A549 (cell line): Measurements from ENCODE around the gene EHF. TPM values are rescaled to one million over a fixed set of nuclear protein-coding genes. Genes with fewer than 3 reads are reported as not detected.

Experiments used
- ATAC-seq, 2 experiments: fragments of 200-7000 bp in 1 of 2; fragments of >200 bp in 1 of 2; cut with Nextera tagmentation in 1 of 2; cut with Tn5 transposase in 1 of 2; 3 replicates each; pipeline versions ENCODE4 v1.8.0 to v1.9.1; 2018 to 2020; ENCODE audit warnings: mild to moderate bottlenecking in 1 of 2, moderate library complexity in 1 of 2
- CTCF ChIA-PET: fragments of 300-600 bp; sonication (Branson Sonifier 250); formaldehyde crosslinking; extraction: SDS; loops from one replicate; lab custom pipeline; 2021; ENCODE audit warnings: antibody characterized with exemption, inconsistent platforms; lab: Yijun Ruan, JAX
- POLR2A ChIA-PET: fragments of 350-600 bp; formaldehyde crosslinking; extraction: SDS; loops from one replicate; lab custom pipeline; 2021; ENCODE audit warnings: antibody characterized with exemption, inconsistent platforms; lab: Yijun Ruan, JAX
- DNase-seq, 2 experiments: peaks; one replicate each; pipeline versions ENCODE4 v3.0.0 to v3.0.0-alpha.2; 2011 to 2016; ENCODE audit warnings: low read depth in 1 of 2, low spot score in 1 of 2
- FAIRE-seq: peaks from 2 replicates; lab custom pipeline; 2011; peaks lifted over from hg19 to GRCh38; lab: Jason Lieb, UNC
- H3K27ac ChIP-seq, 2 experiments: fragments of >200 bp; sonication (Bioruptor Twin); formaldehyde crosslinking; 3 replicates each; pipeline ENCODE4 v1.5.1; 2016 to 2017
- H3K4me1 ChIP-seq: fragments of >200 bp; sonication (Bioruptor Twin); formaldehyde crosslinking; 3 replicates; pipeline ENCODE4 v1.6.1; 2016
- H3K4me2 ChIP-seq: fragments of >200 bp; sonication (Bioruptor Twin); formaldehyde crosslinking; 3 replicates; pipeline ENCODE4 v1.6.1; 2016
- H3K4me3 ChIP-seq: fragments of >200 bp; sonication (Bioruptor Twin); formaldehyde crosslinking; 3 replicates; pipeline ENCODE4 v1.5.1; 2016
- H3K9me3 ChIP-seq: fragments of >200 bp; sonication (Bioruptor Twin); formaldehyde crosslinking; 3 replicates; pipeline ENCODE4 v1.6.1; 2016
- CBX8 ChIP-seq: fragments of 200-600 bp; sonication (generic); IDR thresholded peaks from 2 replicates; pipeline ENCODE4 v1.6.1; 2016
- CHD2 ChIP-seq: fragments of 150-350 bp; IDR thresholded peaks from 2 replicates; pipeline ENCODE4 v1.6.1; 2014; ENCODE audit warnings: low read length; ENCODE audit not compliant: partially characterized antibody
- CHD4 ChIP-seq: fragments of 200-600 bp; sonication (generic); IDR thresholded peaks from 2 replicates; pipeline ENCODE4 v1.6.1; 2016; ENCODE audit warnings: antibody characterized with exemption, mild to moderate bottlenecking, borderline replicate concordance
- EHF ChIP-seq: fragments of 250-450 bp; sonication (Bioruptor Pico); IDR thresholded peaks from 2 replicates; pipeline ENCODE4 v1.5.0; 2020; ENCODE audit warnings: mild to moderate bottlenecking
- ESRRA ChIP-seq: fragments of 150-350 bp; IDR thresholded peaks from 2 replicates; pipeline ENCODE4 v1.6.1; 2014; ENCODE audit warnings: mild to moderate bottlenecking, low read length, borderline replicate concordance
- FOSL2 ChIP-seq, 2 experiments: fragments of 450-650 bp in 1 of 2; fragments of >200 bp in 1 of 2; sonication (Bioruptor Twin) in 1 of 2; formaldehyde crosslinking; IDR thresholded peaks; 2 replicates each; pipeline versions ENCODE4 v1.5.0 to v1.6.1; 2016 to 2020; ENCODE audit warnings: mild to moderate bottlenecking in 1 of 2, moderate library complexity in 1 of 2
- HDAC2 ChIP-seq: fragments of 200-600 bp; sonication (generic); IDR thresholded peaks from 2 replicates; pipeline ENCODE4 v1.6.1; 2016
- HOXB13 ChIP-seq: fragments of 250-450 bp; sonication (Bioruptor Pico); IDR thresholded peaks from 2 replicates; pipeline ENCODE4 v1.5.0; 2020; ENCODE audit warnings: low read depth, mild to moderate bottlenecking, moderate library complexity
- HOXB5 ChIP-seq: fragments of 250-450 bp; sonication (Bioruptor Pico); IDR thresholded peaks from 2 replicates; pipeline ENCODE4 v1.5.0; 2020; ENCODE audit warnings: mild to moderate bottlenecking, moderate library complexity
- KDM5A ChIP-seq: fragments of 200-600 bp; sonication (generic); IDR thresholded peaks from 2 replicates; pipeline ENCODE4 v1.6.1; 2016; ENCODE audit warnings: antibody characterized with exemption, mild to moderate bottlenecking
- NR3C1 ChIP-seq: fragments of >200 bp; sonication (Bioruptor Twin); formaldehyde crosslinking; IDR thresholded peaks from 3 replicates; pipeline ENCODE4 v1.6.1; 2017
- PHF8 ChIP-seq: fragments of 200-600 bp; sonication (generic); IDR thresholded peaks from 2 replicates; pipeline ENCODE4 v1.6.1; 2016; ENCODE audit warnings: low read depth, mild to moderate bottlenecking, antibody characterized with exemption, moderate library complexity, borderline replicate concordance
- TFCP2L1 ChIP-seq: fragments of 250-450 bp; sonication (Bioruptor Pico); IDR thresholded peaks from 2 replicates; pipeline ENCODE4 v1.5.0; 2021; ENCODE audit warnings: mild to moderate bottlenecking
- TP53 ChIP-seq: fragments of 250-450 bp; sonication (Bioruptor Pico); IDR thresholded peaks from 2 replicates; pipeline ENCODE4 v1.5.0; 2021; ENCODE audit warnings: mild to moderate bottlenecking, moderate library complexity
- ZFP36 ChIP-seq: fragments of 450-650 bp; IDR thresholded peaks from 2 replicates; pipeline ENCODE4 v1.6.1; 2014; ENCODE audit warnings: borderline replicate concordance; ENCODE audit not compliant: partially characterized antibody
- ZNF302 ChIP-seq: fragments of 250-450 bp; sonication (Bioruptor Pico); IDR thresholded peaks from 2 replicates; pipeline ENCODE4 v1.9.0; 2021; ENCODE audit warnings: inconsistent platforms, mild to moderate bottlenecking, moderate library complexity
- WGBS: methylation state at CpG from one replicate; pipeline ENCODE4 v1.1.6; 2017; ENCODE audit errors: missing lambda C conversion rate; 5-methylcytosine and 5-hydroxymethylcytosine counted together
- polyA plus RNA-seq, 4 experiments: library from polyadenylated mRNA; depleted of rRNA in 3 of 4; stranded (reverse); fragments of >200 nt; fragmentation: RNase III in 1 of 4; extraction: RNeasy Plus Mini Kit Qiagen cat#74134 plus additional on column Dnase treatment in 1 of 4; gene quantifications; 2 replicates in 3 of 4; 3 replicates in 1 of 4; pipeline ENCODE4 v1.2.3, GENCODE V29; 2011 to 2017
- TF ChIP-seq, protein P1 (sequence below): fragments of 200-600 bp; sonication (generic); IDR thresholded peaks from 2 replicates; pipeline ENCODE4 v1.6.1; 2016; ENCODE audit warnings: antibody characterized with exemption, mild to moderate bottlenecking, moderate library complexity
- TF ChIP-seq, protein P2 (sequence below): fragments of 250-450 bp; sonication (Bioruptor Pico); IDR thresholded peaks from 2 replicates; pipeline ENCODE4 v1.5.0; 2021; ENCODE audit warnings: mild to moderate bottlenecking, moderate library complexity, borderline replicate concordance
- TF ChIP-seq, protein P3 (sequence below): fragments of 450-650 bp; IDR thresholded peaks from 2 replicates; pipeline ENCODE4 v1.6.1; 2014; ENCODE audit warnings: antibody characterized with exemption
- TF ChIP-seq, protein P4 (sequence below): fragments of >200 bp; sonication (Bioruptor Twin); formaldehyde crosslinking; IDR thresholded peaks from 2 replicates; pipeline ENCODE4 v1.6.1; 2016
- TF ChIP-seq, protein P5 (sequence below): fragments of >200 bp; sonication (Bioruptor Twin); formaldehyde crosslinking; IDR thresholded peaks from 3 replicates; pipeline ENCODE4 v1.6.1; 2016
- TF ChIP-seq, protein P6 (sequence below): IDR thresholded peaks from 2 replicates; pipeline ENCODE4 v1.6.1; 2012

The EHF gene
- polyA plus RNA-seq, 2 of the 4 experiments (the other 2 are of a cell fraction): 5.4 to 7.8 TPM

DNA sequence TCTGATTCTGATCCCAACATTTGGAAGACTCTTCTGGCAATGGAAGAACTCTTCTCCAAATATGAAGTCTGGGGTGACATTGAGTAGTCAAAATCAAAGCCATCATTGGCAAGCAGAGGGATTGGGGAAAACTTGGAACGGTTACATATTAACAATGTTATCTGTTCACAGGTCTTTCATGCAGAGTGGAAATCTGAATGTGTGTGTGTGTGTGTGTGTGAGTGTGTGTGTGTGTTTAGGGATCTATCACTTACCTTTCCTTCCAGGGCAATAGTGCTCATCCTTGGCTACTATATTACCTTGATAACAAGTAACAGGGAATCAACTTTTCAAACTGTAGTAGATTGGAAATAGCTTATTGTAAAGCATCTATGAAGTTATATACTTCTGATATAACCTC lies 55.3 kb downstream of the EHF start:
- POLR2A ChIA-PET: interaction anchor here (0.6 kb wide), 1 partner anchor 21 kb away, joined by 3 read pairs; no protein-coding TSS in a partner anchor
- no peak for FAIRE-seq

DNA sequence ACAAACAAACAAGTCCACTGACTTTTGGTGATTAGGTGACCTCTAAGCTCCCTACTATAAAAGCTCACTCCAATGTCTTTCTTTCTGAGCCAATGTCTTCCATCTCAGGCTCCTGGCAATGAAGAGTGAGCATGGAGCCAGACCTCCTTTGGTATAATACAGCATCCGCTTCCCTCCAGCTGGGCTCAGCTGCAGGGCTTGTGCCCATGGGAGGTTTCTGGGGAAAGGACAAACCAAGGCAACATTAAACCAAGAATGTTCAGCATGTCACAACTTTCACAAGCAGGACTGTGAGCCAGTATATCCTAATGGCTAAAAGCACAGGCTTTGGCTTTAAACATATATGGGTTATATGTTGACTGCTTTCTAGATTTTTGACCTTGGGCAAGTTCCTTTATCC lies 58.8 kb downstream of the EHF start:
- FAIRE-seq (peak; percentile 67), ATAC-seq (no peak)
- peak overlapping the region; percentile 75 to 86 for H3K27ac ChIP-seq
- TF ChIP-seq HDAC2 (no peak), TFCP2L1 (CRISPR knock-in tag) (no peak), ZFP36 (no peak), HOXB13 (CRISPR knock-in tag) (no peak), CBX8 (no peak), CHD4 (no peak), FOSL2 (IDR thresholded peaks at IDR 0.05) (no peak), FOSL2 (CRISPR knock-in tag; IDR thresholded peaks at IDR 0.05) (no peak), KDM5A (no peak), NR3C1 (no peak)
- TF ChIP-seq, protein P1, sequence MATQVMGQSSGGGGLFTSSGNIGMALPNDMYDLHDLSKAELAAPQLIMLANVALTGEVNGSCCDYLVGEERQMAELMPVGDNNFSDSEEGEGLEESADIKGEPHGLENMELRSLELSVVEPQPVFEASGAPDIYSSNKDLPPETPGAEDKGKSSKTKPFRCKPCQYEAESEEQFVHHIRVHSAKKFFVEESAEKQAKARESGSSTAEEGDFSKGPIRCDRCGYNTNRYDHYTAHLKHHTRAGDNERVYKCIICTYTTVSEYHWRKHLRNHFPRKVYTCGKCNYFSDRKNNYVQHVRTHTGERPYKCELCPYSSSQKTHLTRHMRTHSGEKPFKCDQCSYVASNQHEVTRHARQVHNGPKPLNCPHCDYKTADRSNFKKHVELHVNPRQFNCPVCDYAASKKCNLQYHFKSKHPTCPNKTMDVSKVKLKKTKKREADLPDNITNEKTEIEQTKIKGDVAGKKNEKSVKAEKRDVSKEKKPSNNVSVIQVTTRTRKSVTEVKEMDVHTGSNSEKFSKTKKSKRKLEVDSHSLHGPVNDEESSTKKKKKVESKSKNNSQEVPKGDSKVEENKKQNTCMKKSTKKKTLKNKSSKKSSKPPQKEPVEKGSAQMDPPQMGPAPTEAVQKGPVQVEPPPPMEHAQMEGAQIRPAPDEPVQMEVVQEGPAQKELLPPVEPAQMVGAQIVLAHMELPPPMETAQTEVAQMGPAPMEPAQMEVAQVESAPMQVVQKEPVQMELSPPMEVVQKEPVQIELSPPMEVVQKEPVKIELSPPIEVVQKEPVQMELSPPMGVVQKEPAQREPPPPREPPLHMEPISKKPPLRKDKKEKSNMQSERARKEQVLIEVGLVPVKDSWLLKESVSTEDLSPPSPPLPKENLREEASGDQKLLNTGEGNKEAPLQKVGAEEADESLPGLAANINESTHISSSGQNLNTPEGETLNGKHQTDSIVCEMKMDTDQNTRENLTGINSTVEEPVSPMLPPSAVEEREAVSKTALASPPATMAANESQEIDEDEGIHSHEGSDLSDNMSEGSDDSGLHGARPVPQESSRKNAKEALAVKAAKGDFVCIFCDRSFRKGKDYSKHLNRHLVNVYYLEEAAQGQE: no peak
- TF ChIP-seq, protein P2, sequence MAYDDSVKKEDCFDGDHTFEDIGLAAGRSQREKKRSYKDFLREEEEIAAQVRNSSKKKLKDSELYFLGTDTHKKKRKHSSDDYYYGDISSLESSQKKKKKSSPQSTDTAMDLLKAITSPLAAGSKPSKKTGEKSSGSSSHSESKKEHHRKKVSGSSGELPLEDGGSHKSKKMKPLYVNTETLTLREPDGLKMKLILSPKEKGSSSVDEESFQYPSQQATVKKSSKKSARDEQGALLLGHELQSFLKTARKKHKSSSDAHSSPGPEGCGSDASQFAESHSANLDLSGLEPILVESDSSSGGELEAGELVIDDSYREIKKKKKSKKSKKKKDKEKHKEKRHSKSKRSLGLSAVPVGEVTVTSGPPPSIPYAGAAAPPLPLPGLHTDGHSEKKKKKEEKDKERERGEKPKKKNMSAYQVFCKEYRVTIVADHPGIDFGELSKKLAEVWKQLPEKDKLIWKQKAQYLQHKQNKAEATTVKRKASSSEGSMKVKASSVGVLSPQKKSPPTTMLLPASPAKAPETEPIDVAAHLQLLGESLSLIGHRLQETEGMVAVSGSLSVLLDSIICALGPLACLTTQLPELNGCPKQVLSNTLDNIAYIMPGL (CRISPR knock-in tag): no peak
- TF ChIP-seq, all 56 proteins: peak for 0
- DNase-seq: no peak
- CTCF ChIA-PET: interaction anchor here (0.7 to 3.4 kb wide), 4 partner anchors 10 to 733 kb away, joined by 3 to 16 read pairs (median 8); no protein-coding TSS in a partner anchor
- Histone ChIP-seq H3K4me1 (peaks cover 45% of the 10 kb centered on the region), H3K9me3 (no peaks in the 10 kb centered on the region), H3K4me3 (no peak overlapping the region), H3K4me2 (no peak overlapping the region)
- POLR2A ChIA-PET: no interaction called here
- 100% methylated on average over 1 of the region's 1 CpG for WGBS

More for the DNA sequence above, 55.3 kb downstream of the EHF start:
- Histone ChIP-seq H3K4me1 (peaks cover 13% of the 10 kb centered on the region), H3K4me3 (no peak overlapping the region), H3K4me2 (no peak overlapping the region), H3K9me3 (no peaks in the 10 kb centered on the region), H3K27ac (peak overlapping the region in 1 of 2 experiments; percentile 70; a peak in 3 of 6 replicates)
- DNase-seq (no peak), ATAC-seq (no peak)
- 81% methylated on average over 1 of the region's 1 CpG for WGBS
- TF ChIP-seq HDAC2: no peak
- no peak for TF ChIP-seq TP53 (CRISPR knock-in tag)
- TF ChIP-seq ESRRA: no peak
- TF ChIP-seq, protein P3, sequence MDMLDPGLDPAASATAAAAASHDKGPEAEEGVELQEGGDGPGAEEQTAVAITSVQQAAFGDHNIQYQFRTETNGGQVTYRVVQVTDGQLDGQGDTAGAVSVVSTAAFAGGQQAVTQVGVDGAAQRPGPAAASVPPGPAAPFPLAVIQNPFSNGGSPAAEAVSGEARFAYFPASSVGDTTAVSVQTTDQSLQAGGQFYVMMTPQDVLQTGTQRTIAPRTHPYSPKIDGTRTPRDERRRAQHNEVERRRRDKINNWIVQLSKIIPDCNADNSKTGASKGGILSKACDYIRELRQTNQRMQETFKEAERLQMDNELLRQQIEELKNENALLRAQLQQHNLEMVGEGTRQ: no peak
- no peak for TF ChIP-seq HOXB13 (CRISPR knock-in tag)
- TF ChIP-seq EHF: no peak
- TF ChIP-seq, protein P4, sequence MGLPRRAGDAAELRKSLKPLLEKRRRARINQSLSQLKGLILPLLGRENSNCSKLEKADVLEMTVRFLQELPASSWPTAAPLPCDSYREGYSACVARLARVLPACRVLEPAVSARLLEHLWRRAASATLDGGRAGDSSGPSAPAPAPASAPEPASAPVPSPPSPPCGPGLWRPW: no peak
- TF ChIP-seq CHD2: no peak
- no peak for TF ChIP-seq PHF8
- no peak for TF ChIP-seq HOXB5 (CRISPR knock-in tag)
- TF ChIP-seq, protein P5, sequence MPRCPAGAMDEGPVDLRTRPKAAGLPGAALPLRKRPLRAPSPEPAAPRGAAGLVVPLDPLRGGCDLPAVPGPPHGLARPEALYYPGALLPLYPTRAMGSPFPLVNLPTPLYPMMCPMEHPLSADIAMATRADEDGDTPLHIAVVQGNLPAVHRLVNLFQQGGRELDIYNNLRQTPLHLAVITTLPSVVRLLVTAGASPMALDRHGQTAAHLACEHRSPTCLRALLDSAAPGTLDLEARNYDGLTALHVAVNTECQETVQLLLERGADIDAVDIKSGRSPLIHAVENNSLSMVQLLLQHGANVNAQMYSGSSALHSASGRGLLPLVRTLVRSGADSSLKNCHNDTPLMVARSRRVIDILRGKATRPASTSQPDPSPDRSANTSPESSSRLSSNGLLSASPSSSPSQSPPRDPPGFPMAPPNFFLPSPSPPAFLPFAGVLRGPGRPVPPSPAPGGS: no peak
- TF ChIP-seq ZNF302 (CRISPR knock-in tag): no peak
- TF ChIP-seq, protein P1: no peak
- TF ChIP-seq, protein P6, sequence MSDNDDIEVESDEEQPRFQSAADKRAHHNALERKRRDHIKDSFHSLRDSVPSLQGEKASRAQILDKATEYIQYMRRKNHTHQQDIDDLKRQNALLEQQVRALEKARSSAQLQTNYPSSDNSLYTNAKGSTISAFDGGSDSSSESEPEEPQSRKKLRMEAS: no peak
- CTCF ChIA-PET: interaction anchor here (1.2 kb wide), 1 partner anchor 21 kb away, joined by 4 read pairs; no protein-coding TSS in a partner anchor
